ENCODE results near the gene RO60. TPM values are rescaled to one million over a fixed set of nuclear protein-coding genes. Genes with fewer than 3 reads are reported as not detected.
A peak's percentile ranks its signal among the peaks of the same experiment; 100 is the strongest.

The RO60 gene
- total RNA-seq, 1 experiment from 2014 or later, result 86.4 TPM

DNA sequence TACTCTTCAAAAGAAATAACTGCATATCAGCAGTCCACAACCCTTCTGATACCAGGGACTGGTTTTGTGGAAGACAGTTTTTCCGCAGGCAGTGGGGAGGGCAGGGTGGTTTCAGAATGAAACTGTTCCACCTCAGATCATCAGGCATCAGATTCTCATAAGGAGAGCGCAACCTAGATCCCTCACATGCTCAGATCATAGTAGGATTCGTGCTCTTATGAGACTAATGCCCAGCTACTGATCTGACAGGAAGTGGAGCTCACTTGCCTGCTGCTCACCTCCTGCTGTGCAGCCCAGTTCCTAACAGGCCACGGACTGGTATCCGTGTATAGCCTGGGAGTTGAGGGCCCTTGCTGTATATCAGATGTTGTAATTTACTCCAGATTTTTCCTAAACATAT is 11.5 kb downstream of the RO60 start:
- peak; percentile 35 for DNase-seq (ENCODE audit: low spot score)
- no peak overlapping the region for H3K27ac Mint-ChIP-seq
- no peaks in the 10 kb centered on the region for H3K9me3 Mint-ChIP-seq
- ChIA-PET CTCF (interaction anchor here (0.6 to 2.3 kb wide), 9 partner anchors 13 to 351 kb away, joined by 3 to 15 read pairs (median 4); partner anchors contain the start of genes CDC73 and GLRX2), POLR2A (interaction anchor here (0.7 to 2.1 kb wide), 2 partner anchors 12 to 1348 kb away, joined by 3 to 10 read pairs; partner anchors contain the start of genes RO60 and UCHL5)
- H3K4me3 Mint-ChIP-seq, result no peak overlapping the region
- H3K36me3 Mint-ChIP-seq, result peaks cover 4% of the 10 kb centered on the region; the same call in 1 of the 2 replicates
- peak; percentile 65 for ATAC-seq
- H3K27me3 Mint-ChIP-seq (ENCODE audit: low read depth), result no peaks in the 10 kb centered on the region
- TF ChIP-seq ZNF423 (CRISPR knock-in tag; IDR thresholded peaks at IDR 0.05), result no peak
- TF ChIP-seq, protein P1, sequence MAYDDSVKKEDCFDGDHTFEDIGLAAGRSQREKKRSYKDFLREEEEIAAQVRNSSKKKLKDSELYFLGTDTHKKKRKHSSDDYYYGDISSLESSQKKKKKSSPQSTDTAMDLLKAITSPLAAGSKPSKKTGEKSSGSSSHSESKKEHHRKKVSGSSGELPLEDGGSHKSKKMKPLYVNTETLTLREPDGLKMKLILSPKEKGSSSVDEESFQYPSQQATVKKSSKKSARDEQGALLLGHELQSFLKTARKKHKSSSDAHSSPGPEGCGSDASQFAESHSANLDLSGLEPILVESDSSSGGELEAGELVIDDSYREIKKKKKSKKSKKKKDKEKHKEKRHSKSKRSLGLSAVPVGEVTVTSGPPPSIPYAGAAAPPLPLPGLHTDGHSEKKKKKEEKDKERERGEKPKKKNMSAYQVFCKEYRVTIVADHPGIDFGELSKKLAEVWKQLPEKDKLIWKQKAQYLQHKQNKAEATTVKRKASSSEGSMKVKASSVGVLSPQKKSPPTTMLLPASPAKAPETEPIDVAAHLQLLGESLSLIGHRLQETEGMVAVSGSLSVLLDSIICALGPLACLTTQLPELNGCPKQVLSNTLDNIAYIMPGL (CRISPR knock-in tag; IDR thresholded peaks at IDR 0.05), result no peak
- TF ChIP-seq, protein P2, sequence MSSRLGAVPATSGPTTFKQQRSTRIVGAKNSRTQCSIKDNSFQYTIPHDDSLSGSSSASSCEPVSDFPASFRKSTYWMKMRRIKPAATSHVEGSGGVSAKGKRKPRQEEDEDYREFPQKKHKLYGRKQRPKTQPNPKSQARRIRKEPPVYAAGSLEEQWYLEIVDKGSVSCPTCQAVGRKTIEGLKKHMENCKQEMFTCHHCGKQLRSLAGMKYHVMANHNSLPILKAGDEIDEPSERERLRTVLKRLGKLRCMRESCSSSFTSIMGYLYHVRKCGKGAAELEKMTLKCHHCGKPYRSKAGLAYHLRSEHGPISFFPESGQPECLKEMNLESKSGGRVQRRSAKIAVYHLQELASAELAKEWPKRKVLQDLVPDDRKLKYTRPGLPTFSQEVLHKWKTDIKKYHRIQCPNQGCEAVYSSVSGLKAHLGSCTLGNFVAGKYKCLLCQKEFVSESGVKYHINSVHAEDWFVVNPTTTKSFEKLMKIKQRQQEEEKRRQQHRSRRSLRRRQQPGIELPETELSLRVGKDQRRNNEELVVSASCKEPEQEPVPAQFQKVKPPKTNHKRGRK (CRISPR knock-in tag; IDR thresholded peaks at IDR 0.05; ENCODE audit: borderline replicate concordance), result no peak
- peaks cover 11% of the 10 kb centered on the region for H3K4me1 Mint-ChIP-seq

DNA sequence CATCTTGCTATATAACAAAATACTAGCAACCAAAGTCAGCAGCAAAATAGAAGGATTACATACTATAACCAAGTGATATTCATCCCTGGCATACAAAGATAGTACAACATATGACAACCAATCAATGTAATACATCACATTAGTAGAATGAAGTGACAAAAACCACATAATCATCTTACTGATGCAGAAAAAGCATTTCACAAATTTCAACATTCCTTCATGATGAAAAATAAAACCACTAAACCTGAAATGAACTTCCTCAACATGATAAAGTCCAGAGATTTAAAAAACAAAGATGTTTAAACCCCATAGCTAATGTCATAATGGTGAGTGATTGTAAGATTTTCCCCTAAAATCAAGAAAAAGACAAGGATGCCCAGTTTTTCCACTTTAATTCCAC is 18.6 kb downstream of the RO60 start:
- DNase-seq (ENCODE audit: low spot score) (no peak), ATAC-seq (no peak)
- no peak overlapping the region for H3K27ac Mint-ChIP-seq
- H3K9me3 Mint-ChIP-seq, result peaks cover 11% of the 10 kb centered on the region
- no peaks in the 10 kb centered on the region for H3K4me1 Mint-ChIP-seq
- H3K4me3 Mint-ChIP-seq, result no peak overlapping the region
- H3K36me3 Mint-ChIP-seq, result peaks cover 41% of the 10 kb centered on the region
- no peak for TF ChIP-seq ZNF317 (CRISPR knock-in tag; IDR thresholded peaks at IDR 0.05; ENCODE audit: borderline replicate concordance, low read depth)
- TF ChIP-seq, protein P3, sequence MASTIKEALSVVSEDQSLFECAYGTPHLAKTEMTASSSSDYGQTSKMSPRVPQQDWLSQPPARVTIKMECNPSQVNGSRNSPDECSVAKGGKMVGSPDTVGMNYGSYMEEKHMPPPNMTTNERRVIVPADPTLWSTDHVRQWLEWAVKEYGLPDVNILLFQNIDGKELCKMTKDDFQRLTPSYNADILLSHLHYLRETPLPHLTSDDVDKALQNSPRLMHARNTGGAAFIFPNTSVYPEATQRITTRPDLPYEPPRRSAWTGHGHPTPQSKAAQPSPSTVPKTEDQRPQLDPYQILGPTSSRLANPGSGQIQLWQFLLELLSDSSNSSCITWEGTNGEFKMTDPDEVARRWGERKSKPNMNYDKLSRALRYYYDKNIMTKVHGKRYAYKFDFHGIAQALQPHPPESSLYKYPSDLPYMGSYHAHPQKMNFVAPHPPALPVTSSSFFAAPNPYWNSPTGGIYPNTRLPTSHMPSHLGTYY (CRISPR knock-in tag; IDR thresholded peaks at IDR 0.05), result no peak
- no peak for TF ChIP-seq NFYB (CRISPR knock-in tag; conservative IDR thresholded peaks at IDR 0.05; ENCODE audit: low read depth)
- TF ChIP-seq TEAD4 (CRISPR knock-in tag; IDR thresholded peaks at IDR 0.05), result no peak
- TF ChIP-seq, protein P4, sequence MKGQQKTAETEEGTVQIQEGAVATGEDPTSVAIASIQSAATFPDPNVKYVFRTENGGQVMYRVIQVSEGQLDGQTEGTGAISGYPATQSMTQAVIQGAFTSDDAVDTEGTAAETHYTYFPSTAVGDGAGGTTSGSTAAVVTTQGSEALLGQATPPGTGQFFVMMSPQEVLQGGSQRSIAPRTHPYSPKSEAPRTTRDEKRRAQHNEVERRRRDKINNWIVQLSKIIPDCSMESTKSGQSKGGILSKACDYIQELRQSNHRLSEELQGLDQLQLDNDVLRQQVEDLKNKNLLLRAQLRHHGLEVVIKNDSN (CRISPR knock-in tag; IDR thresholded peaks at IDR 0.05), result no peak
- TF ChIP-seq, protein P5, sequence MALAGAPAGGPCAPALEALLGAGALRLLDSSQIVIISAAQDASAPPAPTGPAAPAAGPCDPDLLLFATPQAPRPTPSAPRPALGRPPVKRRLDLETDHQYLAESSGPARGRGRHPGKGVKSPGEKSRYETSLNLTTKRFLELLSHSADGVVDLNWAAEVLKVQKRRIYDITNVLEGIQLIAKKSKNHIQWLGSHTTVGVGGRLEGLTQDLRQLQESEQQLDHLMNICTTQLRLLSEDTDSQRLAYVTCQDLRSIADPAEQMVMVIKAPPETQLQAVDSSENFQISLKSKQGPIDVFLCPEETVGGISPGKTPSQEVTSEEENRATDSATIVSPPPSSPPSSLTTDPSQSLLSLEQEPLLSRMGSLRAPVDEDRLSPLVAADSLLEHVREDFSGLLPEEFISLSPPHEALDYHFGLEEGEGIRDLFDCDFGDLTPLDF (CRISPR knock-in tag; IDR thresholded peaks at IDR 0.05), result no peak
- POLR2A ChIA-PET, result no interaction called here
- CTCF ChIA-PET, result no interaction called here
- no peaks in the 10 kb centered on the region for H3K27me3 Mint-ChIP-seq (ENCODE audit: low read depth)

DNA sequence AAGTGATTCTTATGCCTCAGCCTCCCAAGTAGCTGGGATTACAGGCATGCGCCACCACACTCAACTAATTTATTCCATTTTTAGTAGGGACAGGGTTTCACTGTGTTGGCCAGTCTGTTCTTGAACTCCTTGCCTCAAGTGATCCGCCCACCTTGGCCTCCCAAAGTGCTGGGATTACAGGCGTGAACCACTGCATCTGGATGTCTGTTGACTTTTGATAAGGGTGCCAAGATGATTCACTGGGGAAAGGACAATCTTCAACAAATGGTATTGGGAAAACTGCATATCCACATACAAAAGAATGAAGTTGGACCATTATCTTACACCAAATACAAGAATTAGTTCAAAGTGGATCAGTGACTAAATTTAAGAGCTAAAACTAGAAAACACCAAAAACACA is 19.8 kb downstream of the RO60 start:
- Mint-ChIP-seq H3K36me3 (peaks cover 51% of the 10 kb centered on the region), H3K27ac (no peak overlapping the region), H3K27me3 (ENCODE audit: low read depth) (no peaks in the 10 kb centered on the region), H3K4me3 (no peak overlapping the region), H3K9me3 (peaks cover 11% of the 10 kb centered on the region), H3K4me1 (peaks cover 5% of the 10 kb centered on the region; the same call in 1 of the 2 replicates)
- ATAC-seq (no peak), DNase-seq (ENCODE audit: low spot score) (no peak)
- no peak for TF ChIP-seq OVOL2 (CRISPR knock-in tag; IDR thresholded peaks at IDR 0.05; ENCODE audit: borderline replicate concordance)
- TF ChIP-seq TEAD1 (CRISPR knock-in tag; IDR thresholded peaks at IDR 0.05), result no peak
- TF ChIP-seq, protein P6, sequence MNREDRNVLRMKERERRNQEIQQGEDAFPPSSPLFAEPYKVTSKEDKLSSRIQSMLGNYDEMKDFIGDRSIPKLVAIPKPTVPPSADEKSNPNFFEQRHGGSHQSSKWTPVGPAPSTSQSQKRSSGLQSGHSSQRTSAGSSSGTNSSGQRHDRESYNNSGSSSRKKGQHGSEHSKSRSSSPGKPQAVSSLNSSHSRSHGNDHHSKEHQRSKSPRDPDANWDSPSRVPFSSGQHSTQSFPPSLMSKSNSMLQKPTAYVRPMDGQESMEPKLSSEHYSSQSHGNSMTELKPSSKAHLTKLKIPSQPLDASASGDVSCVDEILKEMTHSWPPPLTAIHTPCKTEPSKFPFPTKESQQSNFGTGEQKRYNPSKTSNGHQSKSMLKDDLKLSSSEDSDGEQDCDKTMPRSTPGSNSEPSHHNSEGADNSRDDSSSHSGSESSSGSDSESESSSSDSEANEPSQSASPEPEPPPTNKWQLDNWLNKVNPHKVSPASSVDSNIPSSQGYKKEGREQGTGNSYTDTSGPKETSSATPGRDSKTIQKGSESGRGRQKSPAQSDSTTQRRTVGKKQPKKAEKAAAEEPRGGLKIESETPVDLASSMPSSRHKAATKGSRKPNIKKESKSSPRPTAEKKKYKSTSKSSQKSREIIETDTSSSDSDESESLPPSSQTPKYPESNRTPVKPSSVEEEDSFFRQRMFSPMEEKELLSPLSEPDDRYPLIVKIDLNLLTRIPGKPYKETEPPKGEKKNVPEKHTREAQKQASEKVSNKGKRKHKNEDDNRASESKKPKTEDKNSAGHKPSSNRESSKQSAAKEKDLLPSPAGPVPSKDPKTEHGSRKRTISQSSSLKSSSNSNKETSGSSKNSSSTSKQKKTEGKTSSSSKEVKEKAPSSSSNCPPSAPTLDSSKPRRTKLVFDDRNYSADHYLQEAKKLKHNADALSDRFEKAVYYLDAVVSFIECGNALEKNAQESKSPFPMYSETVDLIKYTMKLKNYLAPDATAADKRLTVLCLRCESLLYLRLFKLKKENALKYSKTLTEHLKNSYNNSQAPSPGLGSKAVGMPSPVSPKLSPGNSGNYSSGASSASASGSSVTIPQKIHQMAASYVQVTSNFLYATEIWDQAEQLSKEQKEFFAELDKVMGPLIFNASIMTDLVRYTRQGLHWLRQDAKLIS (CRISPR knock-in tag; IDR thresholded peaks at IDR 0.05; ENCODE audit: borderline replicate concordance), result no peak
- TF ChIP-seq, protein P7, sequence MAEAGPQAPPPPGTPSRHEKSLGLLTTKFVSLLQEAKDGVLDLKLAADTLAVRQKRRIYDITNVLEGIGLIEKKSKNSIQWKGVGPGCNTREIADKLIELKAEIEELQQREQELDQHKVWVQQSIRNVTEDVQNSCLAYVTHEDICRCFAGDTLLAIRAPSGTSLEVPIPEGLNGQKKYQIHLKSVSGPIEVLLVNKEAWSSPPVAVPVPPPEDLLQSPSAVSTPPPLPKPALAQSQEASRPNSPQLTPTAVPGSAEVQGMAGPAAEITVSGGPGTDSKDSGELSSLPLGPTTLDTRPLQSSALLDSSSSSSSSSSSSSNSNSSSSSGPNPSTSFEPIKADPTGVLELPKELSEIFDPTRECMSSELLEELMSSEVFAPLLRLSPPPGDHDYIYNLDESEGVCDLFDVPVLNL (CRISPR knock-in tag; IDR thresholded peaks at IDR 0.05; ENCODE audit: borderline replicate concordance, low read depth), result no peak
- TF ChIP-seq, protein P4 (CRISPR knock-in tag; IDR thresholded peaks at IDR 0.05), result no peak
- TF ChIP-seq MYBL2 (CRISPR knock-in tag; IDR thresholded peaks at IDR 0.05), result no peak
- ChIA-PET CTCF (no interaction called here), POLR2A (no interaction called here)
